Activated effector memory CD4-positive, alpha-beta T cell treated with anti-CD3 and anti-CD28 coated beads, Interleukin-2, amount 50 U/mL, for 16 hours (primary cell): Measurements from ENCODE around the gene SRC.
A peak's percentile ranks its signal among the peaks of the same experiment; 100 is the strongest.

ENCODE experiments used
- DNase-seq: peaks from one replicate; pipeline ENCODE4 v3.0.0-alpha.2; 2020

SRC gene

GRCh38 chr20:37345339-37346235 lies at the start of gene SRC:
Gene SRC (plus strand): TSS chr20:37346140. CDS start chr20:37384154, 38,014 bp downstream.
- DNase-seq = peak; percentile 82

GRCh38 chr20:37296371-37296770 lies 49.6 kb upstream of the SRC start:
- DNase-seq = no peak

- no peak for DNase-seq
Measured at GRCh38 chr20:37297066-37297736, 48.7 kb upstream of the SRC start.

GRCh38 chr20:37298190-37298939 lies 47.6 kb upstream of the SRC start:
- peak; percentile 19 for DNase-seq

GRCh38 chr20:37299718-37300528 lies 46.0 kb upstream of the SRC start:
- peak; percentile 24 for DNase-seq

GRCh38 chr20:37301120-37301519 lies 44.8 kb upstream of the SRC start:
- peak; percentile 37 for DNase-seq

- DNase-seq = peak; percentile 21
Measured at GRCh38 chr20:37301558-37301957, 44.4 kb upstream of the SRC start.

- peak; percentile 6 for DNase-seq
Measured at GRCh38 chr20:37302981-37303380, 43.0 kb upstream of the SRC start.

GRCh38 chr20:37303637-37304036 lies 42.3 kb upstream of the SRC start:
- no peak for DNase-seq

- DNase-seq = no peak
Measured at GRCh38 chr20:37305079-37305478, 40.9 kb upstream of the SRC start.

- no peak for DNase-seq
Measured at GRCh38 chr20:37305839-37306238, 40.1 kb upstream of the SRC start.

- DNase-seq = peak; percentile 62
Measured at GRCh38 chr20:37308086-37309050, 37.6 kb upstream of the SRC start.

- no peak for DNase-seq
Measured at GRCh38 chr20:37309290-37309689, 36.6 kb upstream of the SRC start.

GRCh38 chr20:37309936-37310590 lies 35.9 kb upstream of the SRC start:
- peak; percentile 45 for DNase-seq

GRCh38 chr20:37310951-37311350 lies 35.0 kb upstream of the SRC start:
- DNase-seq = peak; percentile 52

GRCh38 chr20:37311710-37312355 lies 34.1 kb upstream of the SRC start:
- DNase-seq = peak; percentile 19

- DNase-seq = peak; percentile 46
Measured at GRCh38 chr20:37313546-37314091, 32.3 kb upstream of the SRC start.

- DNase-seq = peak; percentile 34
Measured at GRCh38 chr20:37314099-37314498, 31.8 kb upstream of the SRC start.

- peak; percentile 44 for DNase-seq
Measured at GRCh38 chr20:37314617-37315016, 31.3 kb upstream of the SRC start.

- DNase-seq = peak; percentile 19
Measured at GRCh38 chr20:37315021-37315451, 30.9 kb upstream of the SRC start.
